Measurements from ENCODE around the gene PHGDH.
"Not testable (repeated sequence)": the region's sequence is repeated elsewhere in the genome, so short reads cannot be mapped to it uniquely, and the experiment has no call there.

The PHGDH gene

DNA sequence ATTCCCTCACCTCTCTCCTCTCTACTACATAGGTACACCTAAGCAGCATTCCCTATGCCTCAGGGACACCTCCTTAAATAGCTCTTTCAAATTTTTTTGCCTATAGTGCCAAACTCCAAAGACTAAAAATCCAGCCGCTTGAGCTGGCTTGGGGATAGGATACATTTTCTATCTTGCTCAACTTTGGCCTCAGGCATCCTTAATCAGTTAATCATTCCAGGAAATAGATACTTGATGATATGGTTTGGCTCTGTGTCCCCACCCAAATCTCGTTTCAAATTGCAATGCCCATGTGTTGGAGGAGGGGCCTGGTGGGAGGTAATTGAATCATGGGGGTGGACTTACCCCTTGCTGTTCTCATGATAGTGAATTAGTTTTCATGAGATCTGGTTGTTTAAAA lies 11.4 kb upstream of the PHGDH start:
- no peak for DNase-seq

DNA sequence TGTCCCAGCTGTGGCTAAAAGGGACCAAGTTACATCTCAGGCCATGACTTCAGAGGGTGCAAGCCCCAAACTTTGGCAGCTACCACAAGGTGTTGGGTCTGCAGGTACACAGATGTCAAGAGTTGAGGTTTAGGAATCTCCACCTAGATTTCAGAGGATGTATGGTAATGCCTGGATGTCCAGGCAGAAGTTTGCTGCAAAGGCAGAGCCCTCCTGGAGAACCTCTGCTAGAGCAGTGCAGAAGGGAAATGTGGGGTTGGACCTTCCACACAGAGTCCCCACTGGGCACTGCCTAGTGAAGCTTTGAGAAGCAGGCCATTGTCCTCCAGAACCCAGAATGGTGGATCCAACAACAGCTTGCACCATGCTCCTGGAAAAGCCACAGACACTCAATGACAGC lies 10.1 kb upstream of the PHGDH start:
- DNase-seq: no peak

DNA sequence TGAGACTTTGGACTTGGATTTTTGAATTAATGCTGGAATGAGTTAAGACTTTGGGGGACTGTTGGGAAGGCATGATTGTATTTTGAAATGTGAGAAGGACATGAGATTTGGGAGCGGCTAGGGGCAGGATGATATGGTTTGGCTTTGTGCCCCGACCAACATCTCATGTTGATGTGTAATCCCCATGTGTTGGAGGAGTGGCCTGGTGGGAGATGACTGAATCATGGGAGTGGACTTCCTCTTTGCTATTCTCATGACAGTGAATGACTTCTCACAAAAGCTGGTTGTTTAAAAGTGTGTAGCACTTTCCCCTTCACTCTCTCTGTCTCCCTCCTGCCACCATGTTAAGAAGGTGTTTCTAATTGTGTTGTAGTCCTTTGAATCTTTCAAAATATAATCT lies 9.3 kb upstream of the PHGDH start:
- no peak for DNase-seq

DNA sequence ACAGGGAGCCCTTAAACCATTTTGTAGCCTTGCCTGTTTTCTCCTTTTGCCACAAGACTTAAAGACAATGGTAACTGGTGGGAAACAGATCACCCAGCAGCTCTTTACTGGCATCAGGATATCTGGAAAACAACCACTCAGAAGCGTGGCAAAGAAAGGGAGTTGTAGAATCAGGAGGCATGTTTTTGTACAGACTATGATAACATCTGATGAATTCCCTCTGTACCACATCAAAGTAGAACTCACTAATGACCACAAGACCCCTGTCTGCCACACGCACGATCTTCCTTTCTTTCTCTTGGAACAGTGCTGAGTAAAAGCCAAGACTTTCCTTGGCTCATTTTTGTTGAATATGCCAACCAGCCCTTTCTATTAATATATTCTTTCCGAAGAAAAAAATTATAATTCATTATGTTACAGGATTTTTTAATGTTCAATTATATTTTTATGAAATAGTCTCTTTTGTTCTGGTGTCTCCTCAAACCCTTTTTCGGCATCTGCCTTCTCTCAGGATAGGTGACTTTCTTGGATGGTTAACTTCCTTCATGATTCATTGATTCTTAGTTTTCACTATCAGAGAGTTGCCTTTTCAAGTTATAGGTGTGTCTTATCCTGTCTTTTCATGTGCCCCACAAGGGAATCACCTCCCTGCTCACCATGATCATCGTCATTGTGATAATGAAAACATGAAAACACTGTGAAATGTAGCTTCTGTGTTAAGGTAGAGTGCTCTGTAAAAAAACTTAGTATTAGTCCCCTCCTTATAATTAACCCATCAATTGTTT lies 7.9 kb upstream of the PHGDH start:
- no peak for DNase-seq

DNA sequence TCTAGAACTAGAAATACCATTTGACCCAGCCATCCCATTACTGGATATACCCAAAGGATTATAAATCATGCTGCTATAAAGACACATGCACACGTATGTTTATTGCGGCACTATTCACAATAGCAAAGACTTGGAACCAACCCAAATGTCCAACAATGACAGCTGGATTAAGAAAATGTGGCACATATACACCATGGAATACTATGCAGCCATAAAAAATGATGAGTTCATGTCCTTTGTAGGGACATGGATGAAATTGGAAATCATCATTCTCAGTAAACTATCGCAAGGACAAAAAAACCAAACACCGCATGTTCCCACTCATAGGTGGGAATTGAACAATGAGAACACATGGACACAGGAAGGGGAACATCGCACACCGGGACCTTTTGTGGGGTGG lies 5.1 kb upstream of the PHGDH start:
- not testable (repeated sequence) for DNase-seq

DNA sequence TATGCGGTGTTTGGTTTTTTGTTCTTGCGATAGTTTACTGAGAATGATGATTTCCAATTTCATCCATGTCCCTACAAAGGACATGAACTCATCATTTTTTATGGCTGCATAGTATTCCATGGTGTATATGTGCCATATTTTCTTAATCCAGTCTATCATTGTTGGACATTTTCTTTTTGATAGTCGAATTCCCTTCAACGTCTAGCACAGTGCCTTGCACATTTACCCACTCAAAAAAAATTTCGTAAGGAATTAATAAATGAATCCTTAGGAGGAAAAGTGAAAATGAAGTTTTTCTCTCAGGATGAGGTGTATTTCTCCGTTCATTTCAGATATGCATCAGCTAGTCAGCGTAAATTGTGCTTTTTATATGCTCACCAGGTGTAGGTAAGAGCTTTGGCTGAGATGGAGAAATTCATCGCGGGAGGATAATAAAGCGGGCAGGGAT lies 354 bp upstream of the PHGDH start:
- DNase-seq: not testable (repeated sequence)

DNA sequence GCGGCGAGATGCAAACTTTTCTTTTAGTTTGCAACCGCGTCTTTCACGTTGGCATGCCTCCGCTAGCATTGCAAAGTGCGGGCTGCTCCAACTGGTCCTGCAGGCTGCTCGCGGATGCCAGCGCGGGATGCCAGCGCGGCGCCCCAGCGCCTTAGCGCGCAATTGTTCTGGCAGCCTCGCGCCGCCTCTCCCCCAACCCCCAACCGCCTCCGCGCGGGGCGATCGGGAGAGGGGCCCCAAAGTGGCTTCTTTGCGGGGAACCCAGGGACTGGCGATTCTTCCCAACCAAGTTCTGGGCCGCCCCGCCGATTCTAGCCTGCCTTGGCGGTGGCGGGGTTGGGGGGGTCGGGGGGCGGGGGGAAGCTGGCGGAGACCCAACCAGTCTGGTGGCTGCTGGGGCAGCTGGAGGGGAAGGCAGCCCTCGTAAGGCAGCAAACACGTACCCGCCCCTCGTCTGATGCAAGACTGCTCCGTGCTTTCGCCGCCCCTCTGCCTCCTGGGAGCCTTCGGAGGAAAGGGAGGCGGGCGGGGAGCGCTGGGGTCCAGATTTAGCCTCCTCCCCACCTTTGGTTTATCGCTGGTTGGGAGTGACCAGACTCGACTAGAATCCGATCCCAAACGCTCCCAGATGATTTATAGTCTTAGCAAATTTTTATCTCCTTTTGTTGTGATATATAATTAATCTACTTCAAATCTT lies 756 bp downstream of the PHGDH start:
- peak; percentile 41 for DNase-seq

DNA sequence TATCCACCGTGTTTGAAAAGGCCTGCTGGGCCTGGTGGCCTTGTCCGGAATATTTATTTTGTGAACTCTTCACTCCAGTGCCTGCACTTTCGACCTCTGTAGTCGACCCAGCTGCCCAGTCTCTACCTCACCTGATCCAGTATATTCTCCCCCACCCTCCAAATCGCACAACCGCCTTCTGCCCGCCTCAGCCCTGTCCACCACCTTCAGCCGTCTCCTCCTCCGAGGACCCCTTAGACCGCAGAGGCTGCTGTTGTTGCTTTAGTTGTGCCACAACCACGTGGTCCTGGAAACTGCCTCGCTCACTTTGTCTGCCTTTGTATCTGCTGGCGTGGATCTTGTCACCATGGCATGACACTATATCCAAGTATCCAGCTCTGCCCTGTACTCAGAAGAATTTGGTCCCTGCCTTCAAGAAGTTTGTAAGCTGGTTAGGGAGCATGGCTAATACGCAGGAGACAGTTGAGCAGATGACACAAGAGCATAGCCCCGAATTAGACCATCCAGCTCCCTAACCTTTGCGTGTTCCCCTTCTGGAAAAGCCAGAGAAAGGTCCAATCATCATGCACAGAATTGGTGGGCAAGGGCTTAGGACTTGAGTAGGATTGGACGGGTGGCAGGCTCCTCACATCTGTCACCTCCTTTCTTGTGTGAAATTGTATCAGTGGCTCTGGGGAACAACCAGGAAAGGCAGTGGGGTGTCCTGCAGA lies 1.5 kb downstream of the PHGDH start:
- DNase-seq: no peak

DNA sequence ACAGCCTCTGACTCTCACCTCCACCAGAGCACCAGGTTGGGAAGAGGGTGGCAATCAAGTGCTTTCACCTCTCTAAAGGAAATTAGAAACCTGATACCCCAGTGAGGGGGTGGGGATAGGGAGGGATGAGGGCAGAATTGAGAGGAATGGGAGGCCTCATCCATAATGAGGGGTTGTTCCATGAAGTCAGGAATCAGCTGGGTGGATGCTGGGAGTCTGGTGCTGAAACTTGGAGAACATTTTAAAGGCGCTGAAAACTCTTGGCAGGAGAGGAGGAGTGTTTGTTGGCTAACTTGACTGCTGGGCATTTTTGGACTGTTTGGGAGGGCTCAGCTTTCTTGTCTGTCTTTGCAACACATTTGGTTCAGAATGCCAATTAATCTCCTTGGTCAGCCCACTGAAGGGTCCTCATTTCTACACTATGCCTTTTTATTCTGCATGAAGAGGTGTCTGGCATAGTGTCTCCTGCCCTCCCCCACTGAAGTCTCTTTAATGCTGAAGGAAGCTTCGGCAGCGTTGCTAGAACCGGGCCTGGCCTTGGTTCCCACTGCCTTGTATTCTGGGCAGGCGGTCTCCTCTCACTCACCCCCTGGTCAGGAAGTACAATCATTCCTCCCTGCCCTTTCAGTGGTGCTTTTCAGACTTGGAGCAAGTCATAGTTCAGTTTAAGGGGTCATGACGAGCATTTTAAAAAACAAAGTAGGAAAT lies 2.2 kb downstream of the PHGDH start:
- DNase-seq: no peak

DNA sequence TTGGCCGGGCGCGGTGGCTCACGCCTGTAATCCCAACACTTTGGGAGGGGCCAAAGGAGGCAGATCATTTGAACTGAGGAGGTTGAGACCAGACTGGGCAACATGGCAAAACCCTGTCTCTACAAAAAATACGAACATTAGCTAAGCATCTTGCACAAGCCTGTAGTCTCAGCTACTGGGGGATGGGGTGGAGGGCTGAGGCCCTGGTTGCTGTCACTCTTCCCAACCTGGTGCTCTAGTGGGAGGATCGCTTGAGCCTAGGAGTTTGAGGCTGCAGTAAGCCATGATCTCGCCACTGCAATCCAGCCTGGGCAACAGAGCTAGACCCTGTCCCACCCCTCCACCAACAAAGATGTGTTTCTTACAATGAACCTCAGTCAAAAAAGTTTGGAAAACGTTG lies 2.8 kb downstream of the PHGDH start:
- no peak for DNase-seq

DNA sequence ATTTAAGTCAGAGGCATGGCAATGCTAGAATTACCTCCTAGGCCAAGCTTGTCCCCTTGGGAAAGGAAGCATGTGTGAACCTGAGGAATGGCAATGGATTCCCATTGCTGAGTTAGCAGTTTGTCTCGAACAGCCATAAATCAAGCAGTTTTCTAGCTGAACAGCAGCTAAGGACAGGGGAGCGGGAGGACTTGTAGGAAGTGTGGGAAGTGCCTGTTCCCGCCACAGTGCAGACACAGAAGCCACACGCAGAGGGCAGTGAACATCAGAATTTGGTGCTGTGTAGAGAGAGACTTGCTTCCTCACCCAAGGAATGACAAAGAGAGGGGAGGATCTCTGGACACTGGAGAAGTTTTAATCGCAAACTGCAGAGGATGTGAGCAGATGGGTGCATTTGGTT lies 3.8 kb downstream of the PHGDH start:
- DNase-seq: no peak

DNA sequence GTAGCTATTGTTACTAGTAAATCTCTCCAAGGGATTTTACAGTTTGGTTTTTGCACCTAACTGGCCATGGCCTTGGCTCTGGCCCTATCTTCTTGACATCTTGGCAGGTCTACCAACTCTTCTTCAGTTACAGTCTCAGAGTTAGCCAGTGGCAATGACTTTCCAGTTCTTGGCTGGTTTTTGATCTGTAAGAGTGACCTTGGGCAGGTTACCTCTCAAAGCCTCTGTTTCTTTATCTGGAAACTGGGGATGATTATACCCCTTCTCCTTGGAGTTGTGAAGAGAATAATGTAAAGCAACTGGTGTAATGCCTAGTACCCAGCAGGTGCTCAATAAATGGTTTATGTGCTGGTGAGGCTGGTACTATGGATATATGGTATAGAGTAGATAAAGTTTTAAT lies 6.7 kb downstream of the PHGDH start:
- no peak for DNase-seq

DNA sequence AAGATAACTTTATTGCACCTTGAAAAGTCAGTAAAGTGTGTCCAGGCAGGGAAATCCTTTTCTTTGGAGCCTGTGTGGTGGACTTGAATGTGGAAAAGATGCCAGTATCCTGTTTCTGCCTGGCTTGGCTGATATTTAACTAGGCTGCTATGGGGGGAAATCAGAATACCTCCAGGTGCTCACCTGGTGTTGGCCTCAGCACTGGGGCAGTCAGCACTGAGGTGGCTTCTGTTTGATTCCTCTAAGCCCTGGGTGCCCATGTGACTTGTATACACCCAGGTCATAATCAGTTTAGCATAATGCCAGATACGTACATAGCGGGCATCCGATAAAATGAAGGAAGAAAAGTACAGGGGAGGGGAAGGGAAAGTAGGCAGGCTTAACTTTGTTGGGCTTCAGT lies 7.2 kb downstream of the PHGDH start:
- no peak for DNase-seq

DNA sequence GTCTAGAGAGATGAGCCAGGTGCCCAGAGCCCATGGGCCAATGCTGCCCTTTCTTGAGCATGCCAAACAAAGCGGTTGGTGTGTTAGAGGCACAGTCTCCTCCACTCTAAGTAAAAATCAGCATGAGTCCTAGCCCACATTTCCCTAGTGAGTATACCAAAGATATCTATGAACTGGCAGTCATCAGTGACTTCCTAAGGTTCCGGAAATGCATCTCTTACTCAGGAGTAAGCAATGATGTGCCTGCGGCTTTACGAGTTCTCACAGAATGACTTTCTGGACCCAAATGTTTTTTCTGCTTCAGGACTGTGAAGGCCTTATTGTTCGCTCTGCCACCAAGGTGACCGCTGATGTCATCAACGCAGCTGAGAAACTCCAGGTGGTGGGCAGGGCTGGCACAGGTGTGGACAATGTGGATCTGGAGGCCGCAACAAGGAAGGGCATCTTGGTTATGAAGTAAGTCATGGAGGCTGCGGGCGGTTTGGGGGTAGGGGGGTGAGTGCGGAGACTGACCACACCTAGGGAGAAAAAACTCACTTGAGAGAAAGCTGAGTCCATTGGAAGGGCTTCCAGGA lies 9.2 kb downstream of the PHGDH start:
- no peak for DNase-seq

DNA sequence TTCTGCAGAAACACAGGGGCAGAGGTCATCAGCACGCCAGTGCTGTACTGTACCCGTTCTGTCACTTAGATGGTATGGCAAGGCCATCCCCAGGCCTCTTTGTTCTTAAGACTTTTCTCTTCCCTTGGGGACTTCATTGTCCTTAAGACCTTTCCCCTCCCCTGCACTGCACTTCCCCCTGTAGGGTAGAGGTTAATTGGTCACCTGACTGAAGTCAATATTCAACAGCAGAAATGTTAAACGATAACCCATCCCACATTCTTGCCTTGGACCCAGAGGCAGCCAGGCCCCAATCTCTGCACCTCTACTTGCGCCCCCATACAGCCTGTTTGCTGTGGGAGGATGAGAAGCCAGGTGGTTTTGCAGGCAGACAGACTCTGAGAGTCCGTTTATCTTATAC lies 10.2 kb downstream of the PHGDH start:
- DNase-seq: no peak

DNA sequence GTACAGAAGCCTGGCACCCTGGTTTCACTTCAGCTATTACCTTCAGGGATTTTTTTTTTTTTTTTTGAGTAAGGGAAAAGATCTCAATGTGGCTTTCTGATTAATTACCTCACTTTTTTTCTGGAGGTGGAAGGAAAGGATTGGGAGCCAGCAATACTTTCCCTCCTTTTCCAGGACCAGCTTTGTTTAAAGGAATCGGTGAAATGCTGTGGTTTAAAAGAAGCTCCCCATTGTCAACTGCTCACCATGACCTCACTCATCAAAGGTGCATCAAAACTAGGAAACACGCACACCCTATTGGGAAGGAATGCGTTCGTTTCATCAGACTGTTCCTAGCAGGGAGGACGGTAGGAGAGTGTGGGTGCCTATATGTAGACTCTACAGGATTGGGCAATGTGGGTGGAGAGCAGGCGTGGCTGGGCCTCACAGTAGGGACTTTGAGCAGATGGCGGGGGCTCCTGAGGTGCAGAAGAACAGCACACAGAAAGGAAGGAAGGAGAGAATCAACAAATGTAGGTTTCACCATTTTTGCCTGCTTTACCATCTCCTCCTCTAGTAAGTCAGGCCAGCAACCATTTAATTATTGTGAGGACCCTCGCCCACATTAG lies 13.0 kb downstream of the PHGDH start:
- DNase-seq: no peak

DNA sequence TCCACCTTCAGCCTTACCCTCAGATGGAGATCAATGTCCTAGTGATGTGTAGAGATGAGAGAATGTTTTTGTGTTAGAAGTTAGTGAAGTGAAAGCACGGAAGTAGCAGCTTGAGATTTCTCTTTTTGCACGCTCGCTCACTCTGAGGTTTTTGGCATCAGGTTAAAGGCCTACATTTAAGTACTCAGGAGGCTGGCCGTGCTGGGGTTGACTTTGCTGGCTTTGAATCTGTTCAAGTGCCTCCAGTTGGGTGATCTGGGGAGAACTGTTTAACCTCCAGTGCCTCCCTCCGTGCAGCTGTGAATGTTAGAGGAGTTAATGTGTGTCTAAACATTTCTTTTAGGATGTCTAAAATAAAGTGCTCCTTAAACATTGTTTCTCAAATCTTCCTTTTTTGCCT lies 13.9 kb downstream of the PHGDH start:
- DNase-seq: no peak

DNA sequence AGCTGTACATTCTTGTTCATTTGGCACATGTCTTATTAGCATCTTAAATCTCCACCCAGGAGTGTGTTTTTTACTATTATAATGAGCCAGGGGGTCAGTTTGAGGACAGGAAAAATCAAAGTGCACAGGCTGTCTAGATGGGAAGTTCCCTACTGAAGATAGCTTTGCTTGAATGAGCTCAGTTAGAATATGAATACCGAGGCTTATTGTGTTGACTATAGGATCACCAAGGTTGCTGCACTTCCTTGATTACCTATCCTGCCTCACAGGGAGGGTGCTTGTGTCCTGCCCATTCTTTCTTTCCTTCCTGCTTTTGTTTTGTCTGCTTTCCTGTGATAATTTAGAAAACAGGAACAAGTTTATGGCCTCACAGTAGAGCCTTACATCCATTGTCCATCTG lies 16.3 kb downstream of the PHGDH start:
- DNase-seq: no peak

DNA sequence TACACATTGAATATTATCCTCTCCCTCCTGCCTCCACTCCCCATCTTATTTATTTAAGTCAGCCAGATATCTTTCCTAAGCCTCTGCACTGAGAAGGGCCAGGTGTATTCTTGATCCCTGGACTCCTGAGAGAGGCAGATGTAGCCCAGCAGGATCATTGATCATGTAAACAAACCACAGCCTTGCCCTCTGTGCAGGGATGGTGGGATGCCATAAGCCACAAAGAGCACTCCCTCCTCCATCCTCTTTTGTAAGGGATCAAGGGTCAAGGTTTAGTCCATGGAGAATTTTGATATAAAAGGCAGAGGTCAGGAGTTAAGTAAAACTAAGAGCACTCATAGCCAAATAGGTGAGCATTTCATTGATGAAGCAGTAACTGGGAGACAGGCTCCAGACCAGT lies 17.3 kb downstream of the PHGDH start:
- DNase-seq: no peak

DNA sequence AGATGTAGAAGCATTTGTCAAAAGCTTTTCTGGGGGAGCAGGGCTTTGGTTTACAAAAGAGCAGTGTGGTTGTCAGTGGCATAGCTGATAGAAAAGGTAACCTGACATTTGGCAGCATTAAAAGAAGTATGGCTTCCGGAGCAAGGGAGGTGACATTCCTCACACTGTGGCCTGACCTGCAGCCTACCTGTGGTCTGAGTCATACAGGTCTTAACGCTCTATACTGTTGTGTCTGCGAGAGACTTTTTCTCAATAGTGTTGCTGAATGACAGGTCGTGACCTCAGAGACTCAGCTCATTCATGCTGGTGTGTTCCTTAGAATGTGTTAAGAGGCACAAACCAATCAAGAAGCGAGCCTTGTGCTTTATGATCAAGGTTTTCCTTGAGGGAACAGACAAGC lies 19.3 kb downstream of the PHGDH start:
- DNase-seq: no peak

DNA sequence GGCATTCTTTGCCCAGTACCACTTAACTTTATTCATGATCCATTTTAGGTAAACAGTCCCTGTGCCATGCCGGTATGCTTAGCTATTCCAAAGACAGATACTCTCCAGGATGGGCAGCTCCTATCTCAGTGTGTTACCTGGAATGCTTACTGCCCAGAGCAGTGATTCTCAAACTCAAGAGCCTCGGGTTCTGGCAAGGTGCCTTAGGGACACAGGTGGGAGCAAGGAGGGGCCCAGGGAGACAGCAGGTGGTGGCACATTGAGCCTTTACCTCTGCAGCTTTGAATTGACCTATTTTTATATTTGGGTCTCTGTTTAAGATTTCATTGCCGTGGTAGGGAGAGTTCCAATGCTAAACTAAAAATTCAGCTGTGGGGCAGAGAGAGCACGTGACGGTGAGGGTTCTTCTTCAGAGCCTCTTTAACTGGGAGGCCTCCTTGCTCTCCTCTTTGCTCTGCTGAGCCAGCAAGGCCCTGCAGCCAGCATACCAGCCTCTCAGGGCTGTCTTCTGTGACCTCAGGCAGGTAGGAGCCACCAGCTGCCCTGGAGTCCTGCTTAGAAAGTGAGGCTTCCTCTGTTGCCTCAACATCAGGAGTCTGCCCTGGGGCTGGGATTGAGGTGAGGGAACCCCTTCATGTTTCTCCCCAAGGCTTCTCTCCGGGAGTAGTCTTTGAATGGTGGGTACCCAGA lies 20.2 kb downstream of the PHGDH start:
- no peak for DNase-seq
